PC-9 (cell line): ENCODE data around the gene PTCD1. TPM values are rescaled to one million over a fixed set of nuclear protein-coding genes. Genes with fewer than 3 reads are reported as not detected.

Source experiments
- BruUV-seq: library from RNA; stranded (reverse); fragments of 400-500 nt; replicated peaks from 2 replicates; lab custom pipeline; 2021; lab: Mats Ljungman, UMichigan
- CTCF ChIA-PET: fragments of 300-600 bp; sonication (Branson Sonifier 250); formaldehyde crosslinking; loops from one replicate; lab custom pipeline; 2022; ENCODE audit warnings: antibody characterized with exemption; lab: Charles Lee
- POLR2A ChIA-PET: fragments of 300-600 bp; sonication (Branson Sonifier 250); formaldehyde crosslinking; loops from one replicate; lab custom pipeline; 2022; ENCODE audit warnings: antibody characterized with exemption; ENCODE audit not compliant: unreplicated experiment; lab: Charles Lee
- DNase-seq, 2 experiments: peaks; one replicate each; pipeline versions ENCODE4 v3.0.0 to v3.0.0-alpha.2; 2015 to 2022; ENCODE audit warnings: mixed read lengths in 1 of 2
- H2AFZ ChIP-seq: fragments of 200-600 bp; sonication (generic); 2 replicates; pipeline ENCODE4 v1.8.1; 2017; ENCODE audit warnings: antibody characterized with exemption
- H3F3A ChIP-seq: fragments of 200-600 bp; sonication (generic); 2 replicates; pipeline ENCODE4 v1.8.1; 2017; ENCODE audit warnings: antibody characterized with exemption, mild to moderate bottlenecking, low read depth; ENCODE audit not compliant: insufficient read depth
- H3K27ac ChIP-seq: fragments of 200-600 bp; sonication (generic); 2 replicates; pipeline ENCODE4 v1.6.1; 2016; ENCODE audit warnings: mixed run types
- H3K27me3 ChIP-seq: fragments of 200-600 bp; sonication (generic); 2 replicates; pipeline ENCODE4 v1.6.1; 2016; ENCODE audit warnings: low read depth, mixed run types; ENCODE audit not compliant: insufficient read depth
- H3K36me3 ChIP-seq: fragments of 200-600 bp; sonication (generic); 2 replicates; pipeline ENCODE4 v1.6.1; 2016; ENCODE audit warnings: low read depth, mixed run types
- H3K4me1 ChIP-seq: fragments of 200-600 bp; sonication (generic); replicated peaks from 2 replicates; pipeline ENCODE4 v1.6.1; 2016; ENCODE audit warnings: mixed run types; ENCODE audit not compliant: insufficient read depth
- H3K4me2 ChIP-seq: fragments of 200-600 bp; sonication (generic); 2 replicates; pipeline ENCODE4 v1.6.1; 2017; ENCODE audit warnings: mixed run types
- H3K4me3 ChIP-seq: fragments of 200-600 bp; sonication (generic); 2 replicates; pipeline ENCODE4 v1.6.1; 2016; ENCODE audit warnings: mixed run types
- H3K79me2 ChIP-seq: fragments of 200-600 bp; sonication (generic); 2 replicates; pipeline ENCODE4 v1.6.1; 2017; ENCODE audit warnings: low read depth, mixed run types
- H3K9me2 ChIP-seq: fragments of 200-600 bp; sonication (generic); 2 replicates; pipeline ENCODE4 v1.8.1; 2017; ENCODE audit warnings: mild to moderate bottlenecking; ENCODE audit not compliant: insufficient read depth
- H3K9me3 ChIP-seq: fragments of 200-600 bp; sonication (generic); 2 replicates; pipeline ENCODE4 v1.8.1; 2016; ENCODE audit warnings: low read depth; ENCODE audit not compliant: insufficient read depth
- H4K20me1 ChIP-seq: fragments of 200-600 bp; sonication (generic); 2 replicates; pipeline ENCODE4 v1.8.1; 2017; ENCODE audit not compliant: insufficient read depth
- CTCF ChIP-seq: fragments of 200-600 bp; sonication (generic); conservative IDR thresholded peaks from 2 replicates; pipeline ENCODE4 v1.6.1; 2017; ENCODE audit warnings: mixed run types, antibody characterized with exemption, mild to moderate bottlenecking, moderate library complexity
- EZH2 ChIP-seq: fragments of 200-600 bp; sonication (generic); IDR thresholded peaks from 2 replicates; pipeline ENCODE4 v1.8.0; 2017; ENCODE audit warnings: antibody characterized with exemption, low read depth
- intact Hi-C: fragments of 100-400 bp; cut with micrococcal nuclease; formaldehyde crosslinking; loops from one replicate; pipeline ENCODE4 v1.10.0; 2022; ENCODE audit not compliant: unreplicated experiment
- total RNA-seq: library from RNA; stranded (reverse); gene quantifications from 2 replicates; pipeline ENCODE4 v1.2.3, GENCODE V29; 2021

Gene PTCD1
- total RNA-seq, 1 experiment from 2014 or later: 8.0 TPM

GRCh38 chr7:99368750-99369389 is 69.7 kb downstream of the PTCD1 start:
- DNase-seq: no peak
- CTCF ChIA-PET: no interaction called here
- Histone ChIP-seq H3F3A (peaks cover 58% of the 10 kb centered on the region), H3K4me3 (no peak overlapping the region), H3K27me3 (no peaks in the 10 kb centered on the region), H4K20me1 (peaks cover 6% of the 10 kb centered on the region; the same call in 1 of the 2 replicates), H3K9me2 (no peaks in the 10 kb centered on the region), H3K4me1 (peaks cover 11% of the 10 kb centered on the region), H2AFZ (no peak overlapping the region), H3K79me2 (no peaks in the 10 kb centered on the region), H3K4me2 (no peak overlapping the region), H3K9me3 (no peaks in the 10 kb centered on the region), H3K27ac (no peak overlapping the region), H3K36me3 (peaks cover 8% of the 10 kb centered on the region)
- POLR2A ChIA-PET: interaction anchor here (0.6 kb wide), 1 partner anchor 407 kb away, joined by 3 read pairs; no protein-coding TSS in a partner anchor
- no TSS peak for BruUV-seq
- intact Hi-C loops: no loop called here
- no peak for TF ChIP-seq CTCF
- TF ChIP-seq EZH2: no peak

Other genes starting within 250 kb of the PTCD1 start
- gene KPNA7, start 230.7 kb downstream of the PTCD1 start, total RNA-seq: 3.6 and 4.2 TPM in 2 replicates
- gene MYH16, start 166.0 kb downstream of the PTCD1 start, total RNA-seq: 11.7 and 18.0 TPM in 2 replicates
- gene ARPC1A, start 112.9 kb downstream of the PTCD1 start, total RNA-seq: 274 and 305 TPM in 2 replicates
- 276 and 289 TPM in 2 replicates for gene ARPC1B, start 64.1 kb downstream of the PTCD1 start, total RNA-seq
- gene PDAP1, start 30.2 kb downstream of the PTCD1 start, total RNA-seq: 141 and 180 TPM in 2 replicates
- 167 and 178 TPM in 2 replicates for gene BUD31, start 29.8 kb downstream of the PTCD1 start, total RNA-seq
- gene CPSF4, start 145 bp upstream of the PTCD1 start, total RNA-seq: 69.0 and 81.5 TPM in 2 replicates
- 251 and 660 TPM in 2 replicates for gene ATP5MF, start 27.4 kb upstream of the PTCD1 start, total RNA-seq
- 30.8 and 38.8 TPM in 2 replicates for gene ZNF789, start 34.1 kb upstream of the PTCD1 start, total RNA-seq
- 21.1 and 34.1 TPM in 2 replicates for gene ZNF394, start 61.5 kb upstream of the PTCD1 start, total RNA-seq
- 10.0 and 13.2 TPM in 2 replicates for gene ZKSCAN5, start 65.9 kb upstream of the PTCD1 start, total RNA-seq
- 6.9 and 7.1 TPM in 2 replicates for gene FAM200A, start 113.3 kb upstream of the PTCD1 start, total RNA-seq
- gene ZNF655, start 119.8 kb upstream of the PTCD1 start, total RNA-seq: 75.6 and 83.0 TPM in 2 replicates
- 1.5 and 1.8 TPM in 2 replicates for gene TMEM225B, start 159.5 kb upstream of the PTCD1 start, total RNA-seq
- 20.5 and 21.8 TPM in 2 replicates for gene ZSCAN25, start 178.1 kb upstream of the PTCD1 start, total RNA-seq
- gene CYP3A5, start 241.2 kb upstream of the PTCD1 start, total RNA-seq: 2.0 and 3.2 TPM in 2 replicates